ENCODE data around the gene MUC6. TPM values are rescaled to one million over a fixed set of nuclear protein-coding genes. Genes with fewer than 3 reads are reported as not detected.

The MUC6 gene
- total RNA-seq, 4 donors from 2014 or later = not detected

- TF ChIP-seq CTCF (IDR thresholded peaks at IDR 0.05; ENCODE audit: low read depth) = no peak
These were observed 52.0 kb downstream of the MUC6 start for GRCh38 chr11:984546-984945.

- no peak for TF ChIP-seq CTCF (IDR thresholded peaks at IDR 0.05; ENCODE audit: low read depth)
These were observed 54.8 kb downstream of the MUC6 start for GRCh38 chr11:981764-982163.

- TF ChIP-seq CTCF (IDR thresholded peaks at IDR 0.05; ENCODE audit: low read depth) = no peak
These were observed 55.8 kb downstream of the MUC6 start for GRCh38 chr11:980438-981357.

GRCh38 chr11:978781-979180 is 57.7 kb downstream of the MUC6 start:
- no peak for TF ChIP-seq CTCF (IDR thresholded peaks at IDR 0.05; ENCODE audit: low read depth)

GRCh38 chr11:977830-978720 is 58.4 kb downstream of the MUC6 start:
- TF ChIP-seq CTCF (IDR thresholded peaks at IDR 0.05; ENCODE audit: low read depth) = no peak

- TF ChIP-seq CTCF (IDR thresholded peaks at IDR 0.05; ENCODE audit: low read depth) = no peak
These were observed 59.9 kb downstream of the MUC6 start for GRCh38 chr11:976431-977160.
